HG03175 (cell line): Measurements from ENCODE around the gene CORO7.
"Not testable (repeated sequence)": the region's sequence is repeated elsewhere in the genome, so short reads cannot be mapped to it uniquely, and the experiment has no call there.

Source experiments
- ATAC-seq: cut with Tn5 transposase; IDR thresholded peaks from one replicate; pipeline ENCODE4 v1.9.1; 2021; ENCODE audit warnings: mild to moderate bottlenecking, moderate library complexity; ENCODE audit not compliant: unreplicated experiment

CORO7 gene

GRCh38 chr16:4358831-4359561 lies 57.4 kb downstream of the CORO7 start:
- ATAC-seq = no peak

DNA sequence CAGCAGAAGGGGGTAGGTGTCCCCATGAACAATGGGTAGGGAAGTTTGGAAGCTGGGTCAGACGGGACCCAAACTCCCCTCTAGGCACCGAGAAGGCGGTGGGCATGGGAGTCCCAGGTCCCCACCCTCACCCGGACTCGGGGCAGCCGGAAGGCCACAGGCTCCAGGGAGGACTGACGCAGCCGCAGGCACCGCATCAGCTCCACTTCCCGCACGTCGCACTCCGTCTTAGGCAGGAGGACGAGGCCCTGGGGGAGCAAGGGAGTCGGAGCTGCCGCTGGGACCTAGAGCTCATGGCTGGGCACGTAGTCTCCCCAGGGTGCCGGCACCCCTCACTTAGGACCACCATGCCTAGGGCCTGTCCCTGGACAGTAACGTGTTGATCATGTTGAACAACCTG lies 58.2 kb downstream of the CORO7 start:
- ATAC-seq = no peak

GRCh38 chr16:4356820-4357219 lies 59.6 kb downstream of the CORO7 start:
- ATAC-seq = no peak

DNA sequence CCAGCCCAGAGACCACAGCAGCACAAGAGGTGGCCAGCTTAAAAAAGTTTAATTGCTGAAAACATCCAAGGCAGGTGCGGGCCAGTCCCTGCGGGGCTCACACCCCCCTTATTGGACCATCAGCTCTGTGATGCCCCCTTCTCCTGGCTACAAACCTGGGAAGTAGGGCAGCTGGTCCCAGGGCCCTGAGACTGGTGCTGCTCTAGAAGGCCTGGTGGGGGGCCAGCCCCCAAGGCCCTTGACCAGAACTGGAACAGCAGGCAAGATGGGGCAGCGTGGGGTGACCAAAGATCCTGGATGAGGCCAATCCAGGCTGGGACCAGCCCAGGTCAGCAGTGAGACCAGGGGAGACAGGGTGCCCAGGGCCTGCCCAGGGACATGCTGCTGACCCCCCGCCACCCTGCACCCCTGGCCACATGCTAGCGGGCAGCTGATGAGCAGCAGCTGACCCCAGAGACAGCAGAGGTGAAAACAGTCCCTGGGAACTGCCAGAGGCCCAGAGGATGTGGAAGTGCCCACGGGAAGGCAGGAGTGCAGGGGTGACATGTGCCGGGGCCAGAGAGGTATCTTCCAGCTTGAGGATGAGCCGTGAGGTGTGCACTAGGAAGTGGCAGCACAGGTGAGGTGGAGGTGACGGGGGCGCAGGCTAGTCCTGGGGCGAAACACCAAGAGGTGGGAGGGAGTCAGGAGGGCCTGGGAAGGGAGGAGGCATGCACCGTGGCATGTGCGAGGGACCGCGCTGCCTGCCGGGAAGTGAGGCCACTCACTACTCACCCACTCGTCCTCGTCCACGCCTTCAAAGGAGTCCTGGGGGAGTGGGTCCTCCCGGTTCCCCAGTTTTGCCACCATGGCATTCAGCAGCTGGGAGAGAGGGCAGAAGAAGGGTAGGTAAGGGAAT lies 61.6 kb downstream of the CORO7 start:
- no peak for ATAC-seq

- no peak for ATAC-seq
Observed at GRCh38 chr16:4353675-4354074, 62.7 kb downstream of the CORO7 start.

GRCh38 chr16:4352843-4353242 lies 63.6 kb downstream of the CORO7 start:
- ATAC-seq = no peak

- no peak for ATAC-seq
Observed at GRCh38 chr16:4351880-4352279, 64.5 kb downstream of the CORO7 start.

- ATAC-seq = peak; percentile 91
Observed at GRCh38 chr16:4350787-4351659, 65.4 kb downstream of the CORO7 start, which contains the start of gene PAM16. Gene PAM16, minus strand, starts transcription at chr16:4351321. Its CDS starts 87 bp downstream, at chr16:4351234.

DNA sequence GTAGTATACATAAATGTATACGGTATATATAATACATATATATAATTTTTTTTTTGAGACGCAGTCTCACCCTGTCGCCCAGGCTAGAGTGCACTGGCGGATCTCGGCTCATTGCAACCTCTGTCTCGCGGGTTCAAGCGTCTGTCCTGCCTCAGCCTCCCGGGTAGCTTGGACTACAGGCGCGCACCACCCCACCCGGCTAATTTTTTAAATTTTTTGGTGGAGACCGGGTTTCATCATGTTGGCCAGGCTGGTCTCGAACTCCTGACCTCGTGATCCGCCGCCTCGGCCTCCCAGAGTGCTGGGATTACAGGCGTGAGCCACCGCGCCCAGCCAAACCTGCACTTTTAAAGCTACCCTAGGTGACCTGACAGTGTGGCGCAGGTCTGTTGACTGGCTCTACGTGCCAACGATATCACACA lies 66.0 kb downstream of the CORO7 start:
- peak; percentile 6 for ATAC-seq

DNA sequence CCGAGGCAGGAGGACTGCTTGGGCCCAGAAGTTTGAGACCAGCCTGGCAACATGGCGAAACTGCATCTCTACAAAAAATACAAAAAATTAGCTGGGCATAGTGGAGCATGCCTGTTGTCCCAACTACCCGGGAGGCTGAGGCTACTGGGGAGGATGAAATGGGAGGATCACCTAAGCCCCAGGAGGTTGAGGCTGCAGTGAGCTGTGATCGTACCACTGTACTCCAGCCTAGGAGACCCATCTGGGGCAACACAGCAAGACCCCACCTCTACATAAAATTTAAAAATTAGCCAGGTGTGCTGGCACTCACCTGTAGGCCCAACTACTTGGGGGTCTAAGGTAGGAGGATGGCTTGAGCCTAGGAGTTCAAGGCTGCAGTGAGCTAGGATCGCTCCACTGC lies 67.1 kb downstream of the CORO7 start:
- no peak for ATAC-seq

DNA sequence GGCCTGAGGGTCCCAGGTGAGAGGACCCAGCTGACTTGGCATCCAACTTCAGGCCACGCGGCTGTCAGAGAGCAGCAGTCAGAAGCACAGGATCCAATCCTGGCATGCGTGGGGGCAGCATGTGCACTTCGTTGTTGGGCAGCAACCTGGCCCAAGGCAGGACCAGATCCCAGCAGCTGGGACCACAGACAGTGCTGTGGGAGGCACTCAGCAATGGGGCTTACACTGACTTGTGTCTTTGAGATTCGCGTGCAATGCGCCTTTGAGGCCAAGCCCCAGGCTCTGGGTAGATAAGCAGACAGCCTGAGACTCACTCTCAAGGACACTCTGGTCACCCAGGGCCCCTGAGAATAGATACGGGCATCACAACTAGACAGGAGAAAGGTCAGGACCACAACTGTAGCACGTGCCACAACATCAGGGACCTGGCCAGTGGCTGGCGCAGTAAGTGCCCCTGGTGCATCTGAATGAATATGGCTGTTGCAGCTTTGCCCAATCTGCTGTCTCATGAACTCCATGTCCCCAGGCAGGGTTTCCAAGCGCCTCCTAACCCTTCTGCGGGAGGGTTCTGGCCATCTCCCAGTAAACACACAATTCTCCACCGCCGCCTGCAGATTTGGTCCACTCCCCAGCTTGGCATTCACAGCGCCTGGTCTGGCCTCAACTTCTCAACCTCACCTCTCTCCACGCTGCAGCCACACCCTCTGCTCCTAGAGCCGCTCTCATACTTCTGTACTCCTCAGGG lies 68.5 kb downstream of the CORO7 start:
- ATAC-seq = no peak

- ATAC-seq = no peak
Observed at GRCh38 chr16:4347010-4347409, 69.4 kb downstream of the CORO7 start.

DNA sequence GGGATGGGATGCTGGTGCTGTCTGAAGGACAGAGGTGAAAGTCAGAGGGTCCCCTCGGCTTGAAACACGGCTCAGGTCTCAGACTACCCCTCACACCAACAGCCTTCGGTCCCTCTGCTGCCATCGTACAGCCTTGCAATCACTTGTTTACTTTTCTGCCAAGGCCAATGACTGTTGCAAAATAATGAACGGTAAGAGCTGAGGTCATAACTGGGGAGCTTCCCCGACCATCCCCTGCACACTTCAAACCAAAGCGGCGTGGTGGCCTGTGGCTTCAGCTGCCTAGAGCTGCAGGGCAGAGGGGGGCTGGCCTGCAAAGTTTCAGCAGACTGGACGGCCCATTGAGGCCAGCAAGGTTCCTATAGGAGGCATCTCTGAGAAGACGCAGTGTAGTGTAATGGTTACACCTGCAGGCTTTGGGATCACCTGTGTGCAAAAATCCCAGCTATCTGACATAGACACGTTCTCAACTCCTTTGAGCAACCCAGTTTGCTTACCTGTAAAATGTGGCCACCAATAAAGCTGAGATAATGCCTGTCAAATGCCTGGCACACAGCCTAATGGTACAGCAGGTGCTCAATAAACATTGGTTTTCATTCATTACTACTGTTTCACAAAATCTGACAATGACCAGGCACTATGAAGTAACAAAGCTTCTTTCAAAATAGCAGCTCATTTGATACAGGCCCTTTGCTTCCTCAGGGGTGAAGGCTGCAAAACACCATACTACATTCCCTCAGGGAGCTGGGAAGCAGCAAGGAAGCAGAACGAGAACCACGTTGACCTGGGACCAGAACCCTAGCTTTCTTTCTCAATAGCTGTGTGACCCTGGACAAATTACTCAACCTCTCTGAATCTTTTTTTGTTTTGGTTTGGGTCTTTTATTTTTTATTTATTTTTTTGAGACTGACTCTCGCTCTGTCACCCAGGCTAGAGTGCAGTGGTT lies 70.3 kb downstream of the CORO7 start:
- ATAC-seq = no peak

DNA sequence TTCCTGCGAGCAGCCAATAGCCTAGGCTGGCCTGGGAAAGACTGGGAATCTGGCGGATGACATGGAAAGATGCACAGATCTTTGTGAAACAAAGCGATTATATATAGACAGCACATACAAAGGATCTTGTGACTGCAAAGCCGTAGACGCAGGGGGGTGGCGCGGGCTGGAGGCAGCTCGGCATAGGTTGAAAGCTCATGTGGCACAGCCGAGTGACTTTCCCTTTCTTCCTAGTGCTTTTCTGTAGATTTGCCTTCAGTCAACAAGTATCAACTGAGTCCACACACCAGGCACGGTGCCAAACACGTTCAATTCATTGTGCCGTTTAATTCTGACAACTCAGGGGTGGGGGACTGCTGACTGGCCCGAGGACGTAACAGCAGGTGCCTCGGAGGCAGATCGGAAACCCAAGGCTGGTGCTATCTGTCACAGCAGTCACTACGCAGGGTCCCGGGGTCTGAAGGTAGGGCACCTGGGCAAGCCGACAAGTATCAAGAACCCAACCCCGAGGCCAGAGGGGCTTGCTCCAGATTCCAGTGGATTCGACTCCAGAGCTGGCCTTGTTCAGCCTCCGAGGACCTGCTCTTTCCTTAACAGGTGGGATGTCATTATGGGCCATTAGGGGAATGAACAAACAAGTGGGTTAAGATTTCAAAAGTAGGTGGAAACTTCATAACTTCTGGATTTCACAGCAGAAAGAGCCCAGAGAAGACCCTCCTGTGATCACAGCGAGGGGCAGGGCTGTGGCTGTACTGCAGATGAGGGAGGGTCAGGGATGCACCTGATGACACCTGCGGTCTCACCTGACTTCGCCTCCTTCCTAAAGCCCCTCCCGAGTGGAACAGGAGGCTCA lies 71.2 kb downstream of the CORO7 start:
- no peak for ATAC-seq

DNA sequence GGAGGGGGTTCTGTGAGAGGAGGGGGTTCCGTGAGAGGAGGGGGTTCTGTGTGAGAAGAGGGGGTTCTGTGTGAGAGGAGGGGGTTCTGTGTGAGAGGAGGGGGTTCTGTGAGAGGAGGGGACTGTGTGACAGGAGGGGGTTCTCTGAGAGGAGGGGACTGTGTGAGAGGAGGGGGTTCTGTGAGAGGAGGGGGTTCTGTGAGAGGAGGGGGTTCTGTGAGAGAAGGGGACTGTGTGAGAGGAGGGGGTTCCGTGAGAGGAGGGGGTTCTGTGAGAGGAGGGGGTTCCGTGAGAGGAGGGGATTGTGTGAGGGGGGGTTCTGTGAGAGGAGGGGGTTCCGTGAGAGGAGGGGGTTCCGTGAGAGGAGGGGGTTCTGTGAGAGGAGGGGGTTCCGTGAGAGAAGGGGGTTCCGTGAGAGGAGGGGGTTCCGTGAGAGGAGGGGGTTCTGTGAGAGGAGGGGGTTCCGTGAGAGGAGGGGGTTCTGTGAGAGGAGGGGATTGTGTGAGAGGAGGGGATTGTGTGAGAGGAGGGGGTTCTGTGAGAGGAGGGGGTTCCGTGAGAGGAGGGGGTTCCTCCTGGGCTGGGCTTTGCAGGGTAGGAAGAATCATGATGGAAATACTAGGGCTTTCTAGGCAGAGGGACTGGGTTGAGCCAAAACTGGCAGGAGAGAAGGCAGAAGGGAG lies 72.0 kb downstream of the CORO7 start:
- not testable (repeated sequence) for ATAC-seq

DNA sequence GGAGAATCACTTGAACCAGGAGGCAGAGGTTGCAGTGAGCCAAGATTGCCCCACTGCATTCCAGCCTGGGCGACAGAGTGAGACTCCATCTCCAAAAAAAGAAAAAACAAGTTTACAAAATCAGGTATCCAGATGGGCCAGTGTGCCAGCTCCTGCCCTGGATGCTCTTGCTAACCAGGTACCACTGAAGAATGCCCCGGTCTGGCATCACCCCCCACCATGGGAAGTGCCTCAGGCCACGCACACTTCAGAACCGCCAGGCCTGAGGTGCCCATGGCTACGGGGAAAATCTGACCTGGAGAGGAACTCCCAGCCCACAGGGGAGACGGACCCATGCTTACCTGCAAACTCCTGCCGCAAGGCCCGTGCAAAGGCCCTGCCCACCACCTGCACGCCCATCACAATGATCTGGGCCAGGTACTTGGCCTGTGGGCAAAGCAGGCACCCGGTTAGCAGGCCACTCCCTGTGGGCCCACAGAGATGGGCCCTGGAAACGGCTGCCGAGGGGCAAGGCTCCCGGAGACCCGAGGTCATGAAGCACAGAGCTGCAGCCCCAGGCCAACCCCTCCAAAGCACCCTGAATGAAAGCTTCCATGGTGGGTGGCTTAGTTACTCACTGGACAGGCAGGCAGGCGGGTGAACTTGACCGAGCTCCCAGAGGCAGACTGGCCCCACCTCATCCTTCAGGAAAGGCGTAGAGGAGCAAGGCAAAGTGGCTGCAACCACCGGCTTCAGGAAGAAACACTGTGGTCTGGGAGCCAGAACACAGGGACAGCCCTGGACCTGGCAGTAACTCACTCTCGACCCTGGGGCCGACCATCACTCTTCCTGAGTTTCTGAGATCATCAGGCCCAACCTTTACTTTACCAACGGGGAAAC lies 73.3 kb downstream of the CORO7 start:
- no peak for ATAC-seq

DNA sequence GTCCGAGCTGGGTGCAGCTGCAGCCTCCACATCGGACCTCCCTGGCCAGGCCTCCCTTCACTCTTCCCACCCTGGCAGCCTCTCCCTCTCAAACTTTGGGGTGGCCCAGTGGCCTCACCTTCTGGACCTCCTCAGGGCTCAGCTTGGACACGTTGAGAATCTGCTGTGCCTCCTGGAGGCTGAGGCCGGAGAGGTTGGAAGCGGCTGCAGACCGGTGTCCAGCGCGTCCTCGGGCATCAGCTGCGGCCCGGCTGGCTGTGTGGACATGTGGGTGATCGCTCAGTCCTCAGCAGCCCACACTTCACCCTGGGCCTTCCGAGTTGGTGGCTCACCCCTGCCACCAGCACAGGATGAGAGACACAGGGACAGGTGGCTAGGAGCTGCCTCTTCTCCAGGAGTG lies 75.1 kb downstream of the CORO7 start:
- ATAC-seq = no peak
